Activated CD4-positive, CD25-positive, alpha-beta regulatory T cell treated with anti-CD3 and anti-CD28 coated beads, Interleukin-2, amount 50 U/mL, for 24 hours (primary cell): ENCODE results near the gene CCDC192.

Experiments used
- ATAC-seq, 2 donors: fragments of 150-1000 bp; cut with Tn5 transposase; one replicate each; pipeline ENCODE4 v1.10.0; 2021; ENCODE audit warnings: mild to moderate bottlenecking in 1 of 2, moderate library complexity in 1 of 2

The CCDC192 gene

GRCh38 chr5:127887282-127887681 is 184.1 kb downstream of the CCDC192 start:
- no peak for ATAC-seq

GRCh38 chr5:127891942-127892341 is 188.8 kb downstream of the CCDC192 start:
- no peak for ATAC-seq

- no peak for ATAC-seq
Measured at GRCh38 chr5:127892467-127893207, 189.4 kb downstream of the CCDC192 start.

GRCh38 chr5:127893232-127893631 is 190.0 kb downstream of the CCDC192 start:
- ATAC-seq, result no peak

GRCh38 chr5:127894461-127894860 is 191.3 kb downstream of the CCDC192 start:
- ATAC-seq, result no peak

- ATAC-seq, result peak in 1 of 2 donors; percentile 13
Measured at GRCh38 chr5:127898551-127899213, 195.5 kb downstream of the CCDC192 start.

GRCh38 chr5:127899214-127899610 is 196.0 kb downstream of the CCDC192 start:
- no peak for ATAC-seq

- no peak for ATAC-seq
Measured at GRCh38 chr5:127906562-127907204, 203.5 kb downstream of the CCDC192 start.

- no peak for ATAC-seq
Measured at GRCh38 chr5:127907907-127908306, 204.7 kb downstream of the CCDC192 start.

- ATAC-seq, result no peak
Measured at GRCh38 chr5:127909066-127909465, 205.9 kb downstream of the CCDC192 start.

- no peak for ATAC-seq
Measured at GRCh38 chr5:127909821-127910220, 206.6 kb downstream of the CCDC192 start.

- ATAC-seq, result no peak
Measured at GRCh38 chr5:127910307-127910956, 207.2 kb downstream of the CCDC192 start.

GRCh38 chr5:127911619-127912018 is 208.4 kb downstream of the CCDC192 start:
- ATAC-seq, result no peak

- no peak for ATAC-seq
Measured at GRCh38 chr5:127912411-127912810, 209.2 kb downstream of the CCDC192 start.

GRCh38 chr5:127916885-127917573 is 213.8 kb downstream of the CCDC192 start:
- ATAC-seq, result no peak

GRCh38 chr5:127919006-127919796 is 216.0 kb downstream of the CCDC192 start:
- no peak for ATAC-seq

GRCh38 chr5:127919818-127920217 is 216.6 kb downstream of the CCDC192 start:
- no peak for ATAC-seq

GRCh38 chr5:127920936-127921335 is 217.7 kb downstream of the CCDC192 start:
- no peak for ATAC-seq

- ATAC-seq, result no peak
Measured at GRCh38 chr5:127922603-127923002, 219.4 kb downstream of the CCDC192 start.

- no peak for ATAC-seq
Measured at GRCh38 chr5:127923804-127924570, 220.8 kb downstream of the CCDC192 start.

GRCh38 chr5:127924606-127925005 is 221.4 kb downstream of the CCDC192 start:
- ATAC-seq, result no peak
